IMR-90 (cell line): ENCODE results near the gene CHD2.
A peak's percentile ranks its signal among the peaks of the same experiment; 100 is the strongest.

Experiments
- BHLHE40 ChIP-seq: fragments of 150-350 bp; IDR thresholded peaks from 2 replicates; pipeline ENCODE4 v1.6.1; 2016; ENCODE audit warnings: mild to moderate bottlenecking, low read depth, low read length
- CEBPB ChIP-seq: IDR thresholded peaks from 2 replicates; pipeline ENCODE4 v1.6.1; 2012; ENCODE audit warnings: low read depth, low read length, improper control_type of control experiment
- ELK1 ChIP-seq: fragments of 150-350 bp; IDR thresholded peaks from 2 replicates; pipeline ENCODE4 v1.6.1; 2016; ENCODE audit warnings: low read depth, mild to moderate bottlenecking, low read length, moderate library complexity, borderline replicate concordance
- FOS ChIP-seq: fragments of 150-350 bp; IDR thresholded peaks from 2 replicates; pipeline ENCODE4 v1.6.1; 2016; ENCODE audit warnings: low read depth, low read length
- MAFK ChIP-seq: IDR thresholded peaks from 2 replicates; pipeline ENCODE4 v1.6.1; 2012; ENCODE audit warnings: low read depth, low read length, improper control_type of control experiment
- MXI1 ChIP-seq: IDR thresholded peaks from 2 replicates; pipeline ENCODE4 v1.6.1; 2012; ENCODE audit warnings: low read depth, mild to moderate bottlenecking, low read length, moderate library complexity, borderline replicate concordance
- POLR2A ChIP-seq: IDR thresholded peaks from 2 replicates; pipeline ENCODE4 v1.6.1; 2012; ENCODE audit warnings: mild to moderate bottlenecking, low read depth, low read length
- RCOR1 ChIP-seq: IDR thresholded peaks from 2 replicates; pipeline ENCODE4 v1.6.1; 2012; ENCODE audit warnings: mild to moderate bottlenecking, low read length, improper control_type of control experiment; ENCODE audit not compliant: insufficient replicate concordance
- RFX5 ChIP-seq: IDR thresholded peaks from 2 replicates; pipeline ENCODE4 v1.8.0; 2012; ENCODE audit warnings: low read depth, mild to moderate bottlenecking, low read length, moderate library complexity
- TF ChIP-seq, protein P1 (sequence below): conservative IDR thresholded peaks from 2 replicates; pipeline ENCODE4 v1.5.1; 2012; ENCODE audit warnings: mild to moderate bottlenecking, low read depth, low read length, improper control_type of control experiment

DNA sequence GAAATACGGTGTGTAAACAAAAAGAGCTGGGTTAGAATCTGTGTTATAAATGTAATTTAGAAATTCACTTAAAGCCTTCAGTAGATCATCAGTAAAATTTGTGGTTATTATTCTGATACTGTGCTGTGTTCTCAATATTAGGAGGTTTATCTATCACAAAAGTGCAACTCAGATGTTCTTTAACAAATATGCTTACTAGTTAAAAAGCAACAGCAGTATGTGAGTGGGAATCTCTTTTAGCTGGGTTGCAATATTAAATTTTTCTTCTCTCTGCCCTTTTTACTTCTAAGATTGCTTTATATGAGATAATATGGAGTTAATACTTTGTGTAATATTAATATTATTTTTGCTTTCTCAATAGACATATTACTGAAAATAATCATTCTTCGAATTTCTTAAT, 53.4 kb downstream of the CHD2 start:
- TF ChIP-seq MAFK (0 out of 2 replicates have a peak, but pooled peaks have one; percentile 12), POLR2A (no peak), FOS (no peak), ELK1 (no peak), CEBPB (no peak), RCOR1 (no peak), RFX5 (no peak), MXI1 (no peak), BHLHE40 (no peak)
- TF ChIP-seq, protein P1, sequence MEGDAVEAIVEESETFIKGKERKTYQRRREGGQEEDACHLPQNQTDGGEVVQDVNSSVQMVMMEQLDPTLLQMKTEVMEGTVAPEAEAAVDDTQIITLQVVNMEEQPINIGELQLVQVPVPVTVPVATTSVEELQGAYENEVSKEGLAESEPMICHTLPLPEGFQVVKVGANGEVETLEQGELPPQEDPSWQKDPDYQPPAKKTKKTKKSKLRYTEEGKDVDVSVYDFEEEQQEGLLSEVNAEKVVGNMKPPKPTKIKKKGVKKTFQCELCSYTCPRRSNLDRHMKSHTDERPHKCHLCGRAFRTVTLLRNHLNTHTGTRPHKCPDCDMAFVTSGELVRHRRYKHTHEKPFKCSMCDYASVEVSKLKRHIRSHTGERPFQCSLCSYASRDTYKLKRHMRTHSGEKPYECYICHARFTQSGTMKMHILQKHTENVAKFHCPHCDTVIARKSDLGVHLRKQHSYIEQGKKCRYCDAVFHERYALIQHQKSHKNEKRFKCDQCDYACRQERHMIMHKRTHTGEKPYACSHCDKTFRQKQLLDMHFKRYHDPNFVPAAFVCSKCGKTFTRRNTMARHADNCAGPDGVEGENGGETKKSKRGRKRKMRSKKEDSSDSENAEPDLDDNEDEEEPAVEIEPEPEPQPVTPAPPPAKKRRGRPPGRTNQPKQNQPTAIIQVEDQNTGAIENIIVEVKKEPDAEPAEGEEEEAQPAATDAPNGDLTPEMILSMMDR = no peak
